ENCODE measurements around the gene TBXAS1.

TBXAS1 gene

GRCh38 chr7:139908792-139909191 lies 79.7 kb downstream of the TBXAS1 start:
- Histone ChIP-seq H3F3A (ENCODE audit: low read depth) (no peaks in the 10 kb centered on the region), H3K79me2 (ENCODE audit: insufficient read depth, low read length) (no peaks in the 10 kb centered on the region), H3K4me2 (ENCODE audit: low read depth, low read length, poor library complexity, severe bottlenecking) (no peak overlapping the region), H3K4me3 (ENCODE audit: low read length, poor library complexity, severe bottlenecking) (no peak overlapping the region), H3K27me3 (ENCODE audit: insufficient read depth, low read length, poor library complexity, severe bottlenecking) (no peaks in the 10 kb centered on the region), H3K4me1 (ENCODE audit: insufficient read depth, low read length, poor library complexity, severe bottlenecking) (peaks cover 11% of the 10 kb centered on the region), H3K9ac (ENCODE audit: low read depth, low read length, poor library complexity, severe bottlenecking) (no peak overlapping the region), H3K9me2 (replicated peaks; ENCODE audit: low read depth, low read length) (no peaks in the 10 kb centered on the region), H4K20me1 (ENCODE audit: insufficient read depth, low read length, poor library complexity, severe bottlenecking) (no peaks in the 10 kb centered on the region), H2AFZ (ENCODE audit: low read length) (no peak overlapping the region), H3K9me3 (ENCODE audit: insufficient read depth, low read depth, low read length) (no peaks in the 10 kb centered on the region), H3K36me3 (ENCODE audit: insufficient read depth, low read length) (no peaks in the 10 kb centered on the region)
- TF ChIP-seq EZH2phosphoT487 (IDR thresholded peaks at IDR 0.05; ENCODE audit: borderline replicate concordance) (no peak), CTCF (conservative IDR thresholded peaks at IDR 0.05; ENCODE audit: low read length) (no peak)

GRCh38 chr7:139909379-139910050 lies 80.5 kb downstream of the TBXAS1 start:
- Histone ChIP-seq H2AFZ (ENCODE audit: low read length) (no peak overlapping the region), H3K27me3 (ENCODE audit: insufficient read depth, low read length, poor library complexity, severe bottlenecking) (no peaks in the 10 kb centered on the region), H3K36me3 (ENCODE audit: insufficient read depth, low read length) (no peaks in the 10 kb centered on the region), H3K4me2 (ENCODE audit: low read depth, low read length, poor library complexity, severe bottlenecking) (no peak overlapping the region), H3K4me1 (ENCODE audit: insufficient read depth, low read length, poor library complexity, severe bottlenecking) (peaks cover 11% of the 10 kb centered on the region), H3K4me3 (ENCODE audit: low read length, poor library complexity, severe bottlenecking) (no peak overlapping the region), H3K79me2 (ENCODE audit: insufficient read depth, low read length) (no peaks in the 10 kb centered on the region), H3F3A (ENCODE audit: low read depth) (no peaks in the 10 kb centered on the region), H4K20me1 (ENCODE audit: insufficient read depth, low read length, poor library complexity, severe bottlenecking) (no peaks in the 10 kb centered on the region), H3K9me3 (ENCODE audit: insufficient read depth, low read depth, low read length) (no peaks in the 10 kb centered on the region), H3K9me2 (replicated peaks; ENCODE audit: low read depth, low read length) (no peaks in the 10 kb centered on the region), H3K9ac (ENCODE audit: low read depth, low read length, poor library complexity, severe bottlenecking) (no peak overlapping the region)
- TF ChIP-seq EZH2phosphoT487 (IDR thresholded peaks at IDR 0.05; ENCODE audit: borderline replicate concordance) (no peak), CTCF (conservative IDR thresholded peaks at IDR 0.05; ENCODE audit: low read length) (no peak)

- Histone ChIP-seq H3K36me3 (ENCODE audit: insufficient read depth, low read length) (no peaks in the 10 kb centered on the region), H3K4me3 (ENCODE audit: low read length, poor library complexity, severe bottlenecking) (no peak overlapping the region), H3K4me2 (ENCODE audit: low read depth, low read length, poor library complexity, severe bottlenecking) (no peak overlapping the region), H3K4me1 (ENCODE audit: insufficient read depth, low read length, poor library complexity, severe bottlenecking) (peaks cover 28% of the 10 kb centered on the region), H3F3A (ENCODE audit: low read depth) (no peaks in the 10 kb centered on the region), H3K27me3 (ENCODE audit: insufficient read depth, low read length, poor library complexity, severe bottlenecking) (no peaks in the 10 kb centered on the region), H3K9me3 (ENCODE audit: insufficient read depth, low read depth, low read length) (no peaks in the 10 kb centered on the region), H4K20me1 (ENCODE audit: insufficient read depth, low read length, poor library complexity, severe bottlenecking) (no peaks in the 10 kb centered on the region), H3K79me2 (ENCODE audit: insufficient read depth, low read length) (no peaks in the 10 kb centered on the region), H3K9me2 (replicated peaks; ENCODE audit: low read depth, low read length) (no peaks in the 10 kb centered on the region), H3K9ac (ENCODE audit: low read depth, low read length, poor library complexity, severe bottlenecking) (no peak overlapping the region), H2AFZ (ENCODE audit: low read length) (no peak overlapping the region)
- TF ChIP-seq EZH2phosphoT487 (IDR thresholded peaks at IDR 0.05; ENCODE audit: borderline replicate concordance) (no peak), CTCF (conservative IDR thresholded peaks at IDR 0.05; ENCODE audit: low read length) (no peak)
These were observed 84.2 kb downstream of the TBXAS1 start for GRCh38 chr7:139913021-139913844.

All from Loucy (cell line).